Activated gamma-delta T cell treated with anti-CD3 and anti-CD28 coated beads, Interleukin-2, amount 50 U/mL, for 16 hours (primary cell): ENCODE measurements around the gene TULP4.

Experiments used
- DNase-seq: peaks from one replicate; pipeline ENCODE4 v3.0.0-alpha.2; 2020; ENCODE audit warnings: low read depth

TULP4 gene

GRCh38 chr6:158419339-158419909, 107.2 kb downstream of the TULP4 start:
- no peak for DNase-seq

- DNase-seq = no peak
These were observed 109.1 kb downstream of the TULP4 start for GRCh38 chr6:158421381-158421780.

GRCh38 chr6:158422629-158423238, 110.5 kb downstream of the TULP4 start:
- no peak for DNase-seq

- DNase-seq = no peak
These were observed 118.8 kb downstream of the TULP4 start for GRCh38 chr6:158431036-158431435.

GRCh38 chr6:158431560-158431959, 119.3 kb downstream of the TULP4 start:
- no peak for DNase-seq

DNA sequence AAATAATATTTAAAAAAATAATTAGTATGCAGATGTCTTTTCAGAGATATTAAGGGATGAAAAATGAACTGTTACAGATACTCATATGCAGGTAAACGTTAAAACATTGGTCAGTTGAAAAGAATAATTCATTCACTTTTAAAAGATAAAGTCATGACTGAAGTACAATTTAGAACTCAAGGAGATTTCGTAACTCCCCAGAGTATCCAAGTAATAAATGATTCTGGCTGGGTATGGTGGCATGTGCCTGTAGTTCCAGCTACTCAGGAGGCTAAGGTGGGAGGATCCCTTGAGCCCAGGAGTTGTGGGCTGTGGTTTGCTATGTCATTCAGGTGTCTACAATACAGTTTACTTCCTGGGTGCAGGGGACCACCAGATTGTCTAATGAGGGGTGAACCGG, 125.3 kb downstream of the TULP4 start:
- DNase-seq = no peak

- DNase-seq = no peak
These were observed 126.0 kb downstream of the TULP4 start for GRCh38 chr6:158438226-158438625.

- no peak for DNase-seq
These were observed 127.0 kb downstream of the TULP4 start for GRCh38 chr6:158439255-158439654.

- DNase-seq = no peak
These were observed 129.5 kb downstream of the TULP4 start for GRCh38 chr6:158441716-158442215.

- no peak for DNase-seq
These were observed 130.0 kb downstream of the TULP4 start for GRCh38 chr6:158442306-158442705.

- DNase-seq = no peak
These were observed 133.3 kb downstream of the TULP4 start for GRCh38 chr6:158445426-158446085.

GRCh38 chr6:158448856-158449255, 136.6 kb downstream of the TULP4 start:
- no peak for DNase-seq

DNA sequence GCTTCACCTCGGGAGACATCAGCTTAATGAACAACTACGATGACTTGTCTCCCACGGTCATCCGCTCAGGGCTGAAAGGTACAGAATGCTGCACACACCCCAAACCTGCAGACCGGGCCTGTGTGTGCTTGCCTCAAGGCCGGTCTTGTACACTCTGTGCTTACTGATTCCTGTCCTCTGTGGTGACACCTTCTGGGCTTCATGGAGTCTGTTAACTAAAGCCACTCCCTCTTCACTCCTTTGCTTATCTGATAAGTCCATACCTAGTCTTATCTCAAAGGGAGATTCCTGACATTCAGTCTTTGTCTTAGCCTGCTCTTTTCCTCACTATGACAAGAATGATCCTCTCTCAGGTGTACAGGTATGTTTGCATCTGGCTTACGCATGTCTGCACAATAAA, 139.9 kb downstream of the TULP4 start:
- DNase-seq = no peak

DNA sequence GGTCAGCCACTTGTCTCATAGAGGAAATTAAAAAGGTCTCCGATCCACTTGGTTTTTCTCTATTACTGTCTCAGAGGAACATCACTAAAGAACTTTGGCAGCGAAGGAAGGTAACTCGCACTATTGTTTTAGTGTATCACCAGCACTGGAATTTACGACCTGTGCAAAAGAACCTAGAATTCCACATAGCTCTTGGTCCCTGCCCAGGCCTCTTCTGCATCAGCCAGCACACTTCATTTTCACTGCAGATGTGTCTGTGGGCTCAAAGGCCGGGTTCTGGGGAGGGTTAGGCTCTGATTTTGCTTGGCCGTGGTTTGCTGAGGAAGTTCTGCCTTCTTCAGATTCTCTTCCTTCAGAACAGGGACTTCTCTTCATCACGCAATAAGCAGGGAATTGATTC, 144.9 kb downstream of the TULP4 start:
- no peak for DNase-seq

DNA sequence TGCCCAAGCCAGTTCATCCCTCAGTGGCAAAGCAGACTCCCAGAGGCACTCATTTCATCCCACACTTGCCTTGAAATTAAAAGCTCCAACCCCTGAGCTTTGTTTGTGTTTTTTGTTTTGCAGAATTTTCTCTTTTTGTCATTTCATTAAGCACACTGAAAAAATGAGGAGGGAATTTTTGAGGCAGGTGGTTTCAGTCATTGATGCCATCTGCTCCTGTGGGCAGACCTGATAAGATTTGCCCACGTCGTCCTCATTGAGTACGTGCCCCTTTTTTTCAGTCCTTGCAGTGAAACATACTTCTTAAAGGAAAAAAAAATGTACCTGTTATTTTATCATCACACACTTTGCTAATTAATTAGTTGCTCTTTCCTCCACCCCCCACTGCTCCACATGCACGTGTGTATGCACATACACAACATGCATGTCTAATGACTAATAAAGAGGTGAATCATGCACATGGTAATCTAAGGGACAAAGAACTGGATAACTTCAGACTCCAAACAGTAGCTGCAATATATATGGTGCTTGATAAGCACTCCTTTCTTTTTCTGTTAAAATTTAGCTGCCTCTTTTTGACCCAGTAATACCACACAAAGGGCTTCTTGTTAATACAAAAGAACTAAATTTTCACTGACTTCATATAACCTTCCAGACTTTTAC, 145.5 kb downstream of the TULP4 start:
- no peak for DNase-seq

DNA sequence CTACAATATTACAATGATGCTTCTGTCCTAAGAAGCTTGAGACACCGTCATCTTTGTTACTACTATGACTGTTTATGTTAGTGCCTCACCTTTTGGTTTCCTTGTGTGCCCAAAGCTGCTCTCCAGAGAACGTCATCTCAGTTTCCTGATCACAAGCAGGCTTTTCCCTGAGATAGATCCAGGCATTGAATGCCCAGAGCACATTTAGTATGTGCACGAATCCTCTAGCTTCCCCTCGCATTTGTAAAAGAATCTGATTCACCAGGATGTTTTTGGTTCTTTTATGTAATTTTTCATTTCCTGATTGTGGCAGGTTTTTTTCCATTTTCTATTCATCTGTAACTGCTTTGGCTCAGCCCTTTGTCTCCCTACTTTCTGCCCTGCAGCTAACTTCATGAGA, 147.5 kb downstream of the TULP4 start:
- DNase-seq = no peak

GRCh38 chr6:158460602-158461169, 148.4 kb downstream of the TULP4 start:
- no peak for DNase-seq

- no peak for DNase-seq
These were observed 149.7 kb downstream of the TULP4 start for GRCh38 chr6:158461954-158462353.

GRCh38 chr6:158464483-158464882, 152.2 kb downstream of the TULP4 start:
- DNase-seq = no peak

DNA sequence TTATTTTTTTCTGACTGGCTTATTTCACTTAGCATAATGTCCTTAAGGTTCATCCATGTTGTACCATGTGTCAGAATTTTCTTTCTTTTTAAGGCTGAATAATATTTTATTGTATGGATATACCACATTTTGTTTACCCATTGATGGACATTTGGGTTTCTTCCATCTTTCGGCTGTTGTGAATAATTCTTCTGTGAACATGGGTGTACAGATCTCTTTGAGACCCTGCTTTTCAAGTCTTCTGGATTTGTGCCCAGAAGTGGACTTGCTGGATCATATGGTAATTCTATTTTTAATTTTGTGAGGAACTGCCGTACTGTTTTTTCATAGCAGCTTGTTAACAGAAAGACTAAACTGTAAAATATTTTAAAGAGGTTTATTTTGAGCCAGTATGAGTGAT, 153.0 kb downstream of the TULP4 start:
- no peak for DNase-seq

DNA sequence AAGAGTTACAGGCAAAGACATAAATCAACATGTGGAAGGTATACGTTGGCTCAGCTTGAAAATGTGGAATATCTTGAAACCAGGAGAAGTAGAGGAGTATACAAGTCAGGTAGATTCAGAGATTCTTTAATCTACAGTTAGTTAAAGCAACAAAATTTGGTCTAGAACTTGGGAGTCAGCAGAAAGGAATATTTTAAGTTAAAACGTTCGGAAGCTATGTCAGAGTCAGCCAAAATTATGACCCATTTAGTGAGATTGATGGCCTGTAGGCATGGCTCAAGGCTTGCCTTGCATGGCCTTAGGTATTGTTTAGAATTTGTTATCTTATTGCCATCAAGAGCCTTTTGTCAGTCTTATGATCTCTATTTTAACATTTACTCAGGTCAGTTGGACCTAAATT, 153.5 kb downstream of the TULP4 start:
- no peak for DNase-seq

- no peak for DNase-seq
These were observed 155.7 kb downstream of the TULP4 start for GRCh38 chr6:158467923-158468322.

DNA sequence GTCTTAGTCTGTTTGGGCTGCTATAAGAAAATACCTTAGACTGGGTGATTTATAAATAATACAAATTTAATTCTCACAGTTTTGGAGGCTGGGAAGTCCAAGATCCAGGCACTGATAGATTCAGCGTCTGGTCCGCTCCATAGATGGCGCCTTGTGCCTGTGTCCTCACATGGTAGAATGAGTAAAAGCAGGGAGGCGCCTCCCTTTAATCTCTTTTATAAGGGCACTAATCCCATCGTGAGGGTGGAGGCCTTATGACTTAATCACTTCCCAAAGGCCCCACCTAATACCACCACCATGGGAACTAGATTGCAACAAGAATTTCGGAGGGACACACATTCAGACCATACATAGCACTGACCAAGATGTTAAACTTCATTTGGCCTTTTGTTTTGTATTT, 156.4 kb downstream of the TULP4 start:
- DNase-seq = no peak
